ENCODE measurements around the gene ZNF777. TPM values are rescaled to one million over a fixed set of nuclear protein-coding genes. Genes with fewer than 3 reads are reported as not detected.

The ZNF777 gene
- total and polyA plus RNA-seq, 2 of the 4 experiments (the other 2 are of a cell fraction): 3.2 to 6.5 TPM

- H3K23ac ChIP-seq (ENCODE audit: low read depth, low read length): no peak overlapping the region
- H4K5ac ChIP-seq (ENCODE audit: low read depth, low read length): no peak overlapping the region
- no peak for DNase-seq
- in situ Hi-C loops (cut with MboI; ENCODE audit: low sequenced_read_pairs): no loop called here
- no peak for ATAC-seq (ENCODE audit: low read depth)
- H3K9me3 ChIP-seq (ENCODE audit: control insufficient read depth, insufficient read depth, low read length): no peaks in the 10 kb centered on the region
- no peak overlapping the region for H2BK120ac ChIP-seq (ENCODE audit: low read depth, low read length)
- no peak overlapping the region for H2BK5ac ChIP-seq (ENCODE audit: low read depth, low read length, poor library complexity, severe bottlenecking)
- intact Hi-C loops (cut with micrococcal nuclease): loop anchor here (5.0 to 10.0 kb wide), 2 partner anchors 111 to 202 kb away; no protein-coding TSS in a partner anchor
- H3K27me3 ChIP-seq (ENCODE audit: control insufficient read depth, insufficient read depth, low read length): no peaks in the 10 kb centered on the region
- H3K4me2 ChIP-seq (ENCODE audit: low read depth, low read length): no peak overlapping the region; the same call in 1 of the 2 replicates
- ChIA-PET CTCF (interaction anchor here (0.9 to 1.5 kb wide), 2 partner anchors 11 to 17 kb away, joined by 3 read pairs; no protein-coding TSS in a partner anchor), POLR2A (ENCODE audit: unreplicated experiment) (no interaction called here)
- H2BK20ac ChIP-seq (ENCODE audit: low read depth, low read length): no peak overlapping the region
- H2AK9ac ChIP-seq (replicated peaks; ENCODE audit: low read depth, low read length, poor library complexity): no peak overlapping the region
- no peak overlapping the region for H3K27ac ChIP-seq (ENCODE audit: insufficient read depth, low read length)
- H4K91ac ChIP-seq (ENCODE audit: insufficient read depth, low read depth, low read length): no peak overlapping the region
- H3K56ac ChIP-seq (ENCODE audit: extremely low read depth, insufficient read depth, low read length): no peak overlapping the region
- no peak overlapping the region for H2BK15ac ChIP-seq (ENCODE audit: low read depth, low read length)
- no peaks in the 10 kb centered on the region; the same call in 1 of the 2 replicates for H3K9me1 ChIP-seq (ENCODE audit: insufficient read depth, low read length)
- no peak overlapping the region for H3K4ac ChIP-seq (ENCODE audit: low read depth, low read length)
- no peak for TF ChIP-seq ELK1 (IDR thresholded peaks at IDR 0.05; ENCODE audit: borderline replicate concordance, low read depth, low read length)
- TF ChIP-seq FOS (IDR thresholded peaks at IDR 0.05; ENCODE audit: low read depth, low read length): no peak
- no peak for TF ChIP-seq CHD1 (IDR thresholded peaks at IDR 0.05; ENCODE audit: low read depth, low read length)
- no peak for TF ChIP-seq CEBPB (IDR thresholded peaks at IDR 0.05; ENCODE audit: low read depth, low read length)
- H2AFZ ChIP-seq (replicated peaks; ENCODE audit: low read length, poor library complexity): peak overlapping the region; percentile 83
- no peaks in the 10 kb centered on the region for H4K20me1 ChIP-seq (ENCODE audit: insufficient read depth, low read length)
- no TSS peak for BruUV-seq (replicated peaks)
- peak overlapping the region; percentile 4 to 81; a peak in 2 of 4 replicates for H4K8ac ChIP-seq (ENCODE audit: low read depth in 2 of 2, low read length in 2 of 2)
- H3K18ac ChIP-seq (ENCODE audit: low read depth, low read length): no peak overlapping the region
- no peak overlapping the region for H3K14ac ChIP-seq (replicated peaks; ENCODE audit: low read depth, low read length)
- H3K36me3 ChIP-seq (ENCODE audit: control insufficient read depth, insufficient read depth, low read length): peaks cover 1% of the 10 kb centered on the region; the same call in 1 of the 2 replicates
- WGBS, 2 experiments (ENCODE audit: extremely low coverage in 2 of 2, insufficient read length in 1 of 2): 17% methylated on average over 19 of the region's 35 CpGs; no CpG with 5 or more reads in 1 of the 2 experiments
- no peak overlapping the region for H3K4me3 ChIP-seq (ENCODE audit: insufficient read depth, low read depth, low read length)
- no peaks in the 10 kb centered on the region for H3K4me1 ChIP-seq (ENCODE audit: control insufficient read depth, insufficient read depth, low read length)
- dilution Hi-C loops (cut with HindIII; ENCODE audit: low sequenced_read_pairs, unreplicated experiment): no loop called here
- H2AK5ac ChIP-seq (ENCODE audit: low read depth, low read length): no peak overlapping the region
- no peak overlapping the region for H3K9ac ChIP-seq (ENCODE audit: low read depth, low read length)
- no peaks in the 10 kb centered on the region for H3K79me1 ChIP-seq (ENCODE audit: low read depth in 1 of 2, low read length in 2 of 2)
These were observed 38.0 kb downstream of the ZNF777 start for GRCh38 chr7:149422914-149423301.

Measured in IMR-90 (cell line).